Cortex of kidney (tissue), 1 donor: ENCODE measurements around the gene TEX47.

ENCODE experiments used
- DNase-seq: peaks from one replicate; lab custom pipeline; 2025; lab: John Stamatoyannopoulos, UW

TEX47 gene

DNA sequence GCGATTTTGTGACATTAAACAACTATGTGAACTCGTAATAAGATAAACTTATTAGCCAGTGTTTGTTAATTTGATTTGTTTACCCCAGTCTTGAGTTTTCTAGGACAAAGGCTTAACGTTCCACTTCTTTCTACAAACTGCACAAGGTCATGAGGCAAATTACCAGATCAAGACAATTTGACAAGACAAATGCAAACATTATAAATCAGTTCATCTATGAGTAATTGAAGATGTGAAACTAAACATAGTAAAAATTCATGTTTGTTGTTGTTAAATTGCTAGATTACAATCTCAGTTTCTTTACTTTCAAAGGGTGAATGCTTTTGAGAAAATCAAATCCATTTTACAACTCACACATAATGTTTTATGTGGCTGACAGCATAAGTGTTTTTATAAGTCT is 49.4 kb downstream of the TEX47 start:
- DNase-seq, result no peak
